ENCODE results near the gene NFIC. TPM values are rescaled to one million over a fixed set of nuclear protein-coding genes. Genes with fewer than 3 reads are reported as not detected.

The NFIC gene
- total RNA-seq, 4 donors from 2014 or later = 34.7 to 191 (median 64.9) TPM

DNA sequence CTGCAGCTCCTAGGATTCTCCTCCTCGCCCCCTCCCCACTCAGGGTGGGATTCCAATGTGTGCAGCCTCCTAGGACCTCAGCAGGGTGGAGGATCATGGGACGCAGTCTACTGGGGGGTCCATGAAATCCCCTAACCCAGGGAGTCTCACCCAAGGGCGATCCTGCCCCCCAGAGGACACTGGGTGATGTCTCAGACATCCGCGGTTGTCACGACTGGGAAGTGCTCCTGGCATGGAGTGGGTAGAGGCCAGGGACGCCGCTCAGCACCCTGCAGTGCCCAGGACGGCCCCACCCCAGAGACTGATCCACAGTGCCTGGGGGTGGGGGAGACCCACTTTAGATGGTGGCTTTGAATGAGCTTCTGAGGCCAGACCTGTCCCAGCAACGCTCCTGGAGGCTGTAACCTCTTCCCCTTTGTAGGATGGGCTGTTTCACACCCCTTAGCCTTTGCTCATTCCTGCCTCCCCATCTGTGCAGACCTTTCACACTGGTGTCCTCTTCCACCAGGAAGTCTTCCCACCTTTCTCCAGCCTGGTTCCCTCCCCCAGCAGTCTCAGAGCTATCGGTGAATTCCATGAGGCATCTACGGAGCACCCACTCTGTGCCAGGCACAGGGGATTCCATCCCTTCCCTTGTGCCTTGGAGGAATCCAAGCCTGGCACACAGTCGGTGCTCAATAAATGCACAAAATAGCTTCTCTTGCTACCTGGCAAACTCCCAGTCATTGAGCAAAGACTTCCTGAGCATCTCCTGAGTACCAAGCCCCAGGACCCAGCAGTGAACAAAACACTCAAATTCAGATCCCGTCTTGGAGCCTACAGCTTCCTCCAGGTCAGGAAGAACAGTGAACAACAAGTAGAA is 103.5 kb downstream of the NFIC start:
- H3K36me3 ChIP-seq = peaks cover 0 to 6% (median 0%) of the 10 kb centered on the region in 3 donors
- no peaks in the 10 kb centered on the region for H3K9me3 ChIP-seq
- no peak overlapping the region for H3K4me3 ChIP-seq
- DNase-seq = no peak
- H3K27ac ChIP-seq = no peak overlapping the region
- no peaks in the 10 kb centered on the region for H3K27me3 ChIP-seq
- H3K4me1 ChIP-seq = peaks cover 0 to 25% (median 0%) of the 10 kb centered on the region in 4 donors
- TF ChIP-seq, protein P1, sequence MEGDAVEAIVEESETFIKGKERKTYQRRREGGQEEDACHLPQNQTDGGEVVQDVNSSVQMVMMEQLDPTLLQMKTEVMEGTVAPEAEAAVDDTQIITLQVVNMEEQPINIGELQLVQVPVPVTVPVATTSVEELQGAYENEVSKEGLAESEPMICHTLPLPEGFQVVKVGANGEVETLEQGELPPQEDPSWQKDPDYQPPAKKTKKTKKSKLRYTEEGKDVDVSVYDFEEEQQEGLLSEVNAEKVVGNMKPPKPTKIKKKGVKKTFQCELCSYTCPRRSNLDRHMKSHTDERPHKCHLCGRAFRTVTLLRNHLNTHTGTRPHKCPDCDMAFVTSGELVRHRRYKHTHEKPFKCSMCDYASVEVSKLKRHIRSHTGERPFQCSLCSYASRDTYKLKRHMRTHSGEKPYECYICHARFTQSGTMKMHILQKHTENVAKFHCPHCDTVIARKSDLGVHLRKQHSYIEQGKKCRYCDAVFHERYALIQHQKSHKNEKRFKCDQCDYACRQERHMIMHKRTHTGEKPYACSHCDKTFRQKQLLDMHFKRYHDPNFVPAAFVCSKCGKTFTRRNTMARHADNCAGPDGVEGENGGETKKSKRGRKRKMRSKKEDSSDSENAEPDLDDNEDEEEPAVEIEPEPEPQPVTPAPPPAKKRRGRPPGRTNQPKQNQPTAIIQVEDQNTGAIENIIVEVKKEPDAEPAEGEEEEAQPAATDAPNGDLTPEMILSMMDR (IDR thresholded peaks at IDR 0.05) = no peak
- no peak for TF ChIP-seq POLR2A (IDR thresholded peaks at IDR 0.05)

DNA sequence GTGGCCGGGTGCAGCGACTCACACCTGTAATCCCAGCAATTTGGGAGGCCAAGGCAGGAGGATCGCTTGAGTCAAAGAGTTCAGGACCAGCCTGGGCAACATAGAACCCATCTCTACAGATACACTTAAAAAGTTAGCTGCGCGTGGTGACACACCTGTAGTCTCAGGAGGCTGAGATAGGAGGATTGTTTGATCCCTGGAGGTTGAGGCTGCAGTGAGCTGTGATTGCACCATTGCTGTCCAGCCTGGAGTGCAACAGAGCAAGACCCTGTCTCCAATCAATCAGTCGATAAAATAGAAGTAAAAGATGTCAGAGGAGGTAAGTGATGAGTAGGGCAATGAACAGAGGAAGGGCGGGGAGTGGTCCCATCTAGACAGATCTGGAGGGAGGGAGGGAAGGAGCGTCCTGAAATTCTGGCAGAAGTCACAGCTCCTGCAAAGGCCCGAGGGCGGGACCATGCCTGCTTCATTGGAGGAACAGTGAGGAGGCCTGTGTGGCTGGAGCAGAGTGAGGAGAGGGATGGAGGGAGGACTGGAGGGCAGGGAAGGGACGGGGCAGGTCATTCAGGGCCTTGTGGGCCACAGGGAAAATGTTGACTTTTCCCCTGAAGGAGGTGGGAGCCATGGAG is 104.2 kb downstream of the NFIC start:
- no peak for DNase-seq
- H3K36me3 ChIP-seq = peaks cover 0 to 13% (median 0%) of the 10 kb centered on the region in 3 donors
- H3K27me3 ChIP-seq = no peaks in the 10 kb centered on the region
- no peak for TF ChIP-seq POLR2A (IDR thresholded peaks at IDR 0.05)
- TF ChIP-seq, protein P1 (IDR thresholded peaks at IDR 0.05) = no peak
- peaks cover 0 to 25% (median 0%) of the 10 kb centered on the region in 4 donors for H3K4me1 ChIP-seq
- no peak overlapping the region for H3K4me3 ChIP-seq
- no peak overlapping the region for H3K27ac ChIP-seq
- no peaks in the 10 kb centered on the region for H3K9me3 ChIP-seq

DNA sequence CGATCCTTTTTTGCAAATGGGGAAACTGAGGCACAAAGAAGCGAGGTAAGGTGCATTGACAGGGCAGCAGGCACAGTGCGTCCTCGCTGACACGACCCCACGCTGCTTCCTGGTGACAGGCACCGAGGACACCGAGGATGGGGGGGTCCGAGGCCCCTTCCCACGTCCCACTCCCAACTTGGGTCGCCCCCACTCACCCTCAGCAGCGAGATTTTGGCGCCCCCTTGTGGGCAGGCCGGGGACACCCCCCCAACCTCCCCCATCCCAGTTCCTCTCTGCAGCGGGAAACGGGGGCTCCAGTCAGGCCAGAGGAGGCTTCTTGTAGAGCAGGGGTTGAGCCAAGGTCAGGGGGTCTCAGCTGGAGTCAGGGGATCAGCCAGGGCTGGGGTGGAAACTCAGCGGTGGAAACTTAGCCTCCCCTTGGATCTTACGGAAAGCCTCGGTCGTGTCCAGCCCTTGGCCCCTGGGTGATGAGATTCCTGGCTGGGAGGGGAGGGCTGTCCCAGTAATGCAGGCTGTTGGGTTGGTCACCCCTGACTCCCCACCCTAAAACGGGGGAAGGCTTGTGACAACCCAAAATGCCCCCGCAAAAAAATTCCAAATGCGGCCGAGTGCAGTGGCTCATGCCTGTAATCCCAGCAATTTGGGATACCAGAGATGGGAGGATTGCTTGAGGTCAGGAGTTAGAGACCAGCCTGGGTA is 105.7 kb downstream of the NFIC start:
- Histone ChIP-seq H3K4me1 (peaks cover 0 to 25% (median 0%) of the 10 kb centered on the region in 4 donors), H3K27me3 (no peaks in the 10 kb centered on the region), H3K36me3 (peaks cover 0 to 14% (median 0%) of the 10 kb centered on the region in 3 donors), H3K27ac (no peak overlapping the region), H3K4me3 (no peak overlapping the region), H3K9me3 (no peaks in the 10 kb centered on the region)
- DNase-seq = peak in 1 of 3 donors; percentile 69
- peak in 1 of 2 donors; percentile 9 for TF ChIP-seq POLR2A (IDR thresholded peaks at IDR 0.05)
- TF ChIP-seq, protein P1 (IDR thresholded peaks at IDR 0.05) = peak; percentile 27 to 68 (median 63)

DNA sequence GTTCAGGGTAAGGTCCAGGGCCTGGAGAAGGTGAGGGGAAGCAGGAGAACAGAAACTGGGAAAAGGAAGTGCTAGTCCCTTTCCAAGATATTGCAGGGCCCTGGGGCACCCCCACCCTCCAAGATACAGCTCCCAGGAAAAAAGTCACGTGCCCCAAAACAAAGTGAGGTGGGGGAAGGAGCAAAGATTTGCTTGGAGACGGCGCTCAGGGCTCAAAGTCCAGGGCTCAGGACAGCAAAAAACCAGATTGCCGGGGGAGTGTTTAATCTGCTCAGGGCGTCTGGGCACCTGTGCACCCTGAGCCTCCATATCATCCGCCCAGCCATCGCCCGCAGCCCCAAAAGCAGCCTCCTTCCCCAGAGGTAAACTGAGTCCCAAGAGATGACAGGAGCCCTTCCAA is 107.6 kb downstream of the NFIC start:
- H3K4me1 ChIP-seq = peaks cover 0 to 29% (median 0%) of the 10 kb centered on the region in 4 donors

DNA sequence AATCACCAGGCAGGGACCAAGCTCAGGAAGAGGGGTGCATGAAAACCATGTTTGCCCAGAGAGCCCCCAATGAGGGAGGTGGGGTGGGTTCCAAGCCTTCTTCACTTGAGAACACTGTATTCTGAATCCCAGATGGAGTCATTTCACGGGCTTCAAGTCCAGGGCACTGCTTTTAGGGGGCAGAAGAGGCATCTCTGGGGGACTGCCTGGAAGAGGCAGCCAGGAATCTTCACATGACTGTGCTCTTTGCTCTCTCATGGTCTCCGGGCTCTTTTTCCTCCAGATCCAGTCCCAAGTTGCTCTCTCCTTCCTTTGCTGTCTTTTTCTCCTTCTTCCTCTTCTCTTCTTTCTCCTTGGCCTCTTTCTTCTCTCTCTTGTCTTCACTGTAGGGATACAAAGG is 108.2 kb downstream of the NFIC start:
- peak overlapping the region in 3 of 4 donors; percentile 17 to 83 (median 69) for H3K27ac ChIP-seq
- TF ChIP-seq, protein P1 (IDR thresholded peaks at IDR 0.05) = no peak
- TF ChIP-seq POLR2A (IDR thresholded peaks at IDR 0.05) = no peak
- H3K4me1 ChIP-seq = peaks cover 0 to 34% (median 0%) of the 10 kb centered on the region in 4 donors
- H3K36me3 ChIP-seq = peaks cover 0 to 19% (median 0%) of the 10 kb centered on the region in 3 donors
- DNase-seq = no peak
- H3K4me3 ChIP-seq = peak overlapping the region in 2 of 4 donors; percentile 9 to 10
- no peaks in the 10 kb centered on the region for H3K27me3 ChIP-seq
- no peaks in the 10 kb centered on the region for H3K9me3 ChIP-seq

More for the DNA sequence above, 107.6 kb downstream of the NFIC start:
- Histone ChIP-seq H3K36me3 (peaks cover 0 to 19% (median 0%) of the 10 kb centered on the region in 3 donors), H3K27me3 (no peaks in the 10 kb centered on the region), H3K27ac (peak overlapping the region in 3 of 4 donors; percentile 17 to 83 (median 69)), H3K9me3 (no peaks in the 10 kb centered on the region), H3K4me3 (peak overlapping the region in 2 of 4 donors; percentile 9 to 10)
- DNase-seq = peak in 2 of 3 donors; percentile 73 to 80
- TF ChIP-seq, protein P1 (IDR thresholded peaks at IDR 0.05) = no peak
- peak in 1 of 2 donors; percentile 7 for TF ChIP-seq POLR2A (IDR thresholded peaks at IDR 0.05)

Data from Peyer's patch (tissue), 4 donors.